CD4-positive, alpha-beta memory T cell (primary cell): ENCODE measurements around the gene CES5A. TPM values are rescaled to one million over a fixed set of nuclear protein-coding genes. Genes with fewer than 3 reads are reported as not detected.
"Not testable (repeated sequence)": the region's sequence is repeated elsewhere in the genome, so short reads cannot be mapped to it uniquely, and the experiment has no call there.

Experiments
- CTCF ChIA-PET: fragments of 350-600 bp; sonication (Branson Sonifier 250); formaldehyde crosslinking; loops from one replicate; lab custom pipeline; 2021; ENCODE audit warnings: inconsistent platforms; ENCODE audit not compliant: partially characterized antibody; lab: Charles Lee
- POLR2A ChIA-PET: fragments of 350-600 bp; sonication (Branson Sonifier 250); formaldehyde crosslinking; loops from one replicate; lab custom pipeline; 2021; ENCODE audit not compliant: partially characterized antibody; lab: Charles Lee
- DNase-seq, 5 donors: peaks; one replicate each; pipeline versions ENCODE4 v3.0.0 to v3.0.0-alpha.2; 2020 to 2022; ENCODE audit warnings: mixed read lengths in 1 of 5
- H3K27ac ChIP-seq: one replicate; pipeline ENCODE4 v1.7.0; 2013; ENCODE audit warnings: low read depth, low read length
- H3K27me3 ChIP-seq: 2 replicates; pipeline ENCODE4 v1.7.0; 2013; ENCODE audit warnings: mild to moderate bottlenecking, low read length, moderate library complexity; ENCODE audit not compliant: insufficient read depth
- H3K36me3 ChIP-seq: 2 replicates; pipeline ENCODE4 v1.7.0; 2013; ENCODE audit warnings: mild to moderate bottlenecking, low read length, moderate library complexity; ENCODE audit not compliant: insufficient read depth
- H3K4me1 ChIP-seq: 2 replicates; pipeline ENCODE4 v1.7.0; 2013; ENCODE audit warnings: mild to moderate bottlenecking, low read length, moderate library complexity; ENCODE audit not compliant: insufficient read depth
- H3K4me3 ChIP-seq, 2 donors: one replicate each; pipeline ENCODE4 v1.7.0; 2013; ENCODE audit warnings: low read length in 2 of 2, mild to moderate bottlenecking in 1 of 2
- H3K9me3 ChIP-seq, 2 donors: one replicate each; pipeline ENCODE4 v1.7.0; 2013; ENCODE audit warnings: low read length in 2 of 2, control low read depth in 1 of 2; ENCODE audit not compliant: control insufficient read depth in 1 of 2
- H3K27ac Mint-ChIP-seq, 7 donors: one replicate each; pipeline ENCODE4 v1.8.0; 2020 to 2021; ENCODE audit warnings: mixed read lengths in 7 of 7, mild to moderate bottlenecking in 6 of 7, inconsistent platforms in 3 of 7, moderate library complexity in 3 of 7
- H3K27me3 Mint-ChIP-seq, 2 donors: one replicate each; pipeline ENCODE4 v1.8.0; 2020 to 2021; ENCODE audit warnings: mixed read lengths in 2 of 2
- H3K36me3 Mint-ChIP-seq, 2 donors: one replicate each; pipeline ENCODE4 v1.8.0; 2020 to 2021; ENCODE audit warnings: mixed read lengths in 2 of 2, inconsistent platforms in 1 of 2, mild to moderate bottlenecking in 1 of 2
- H3K4me1 Mint-ChIP-seq, 4 donors: one replicate each; pipeline ENCODE4 v1.8.0; 2020 to 2021; ENCODE audit warnings: mixed read lengths in 4 of 4, mild to moderate bottlenecking in 1 of 4
- H3K4me3 Mint-ChIP-seq, 8 donors: one replicate each; pipeline ENCODE4 v1.8.0; 2020 to 2021; ENCODE audit warnings: mixed read lengths in 8 of 8, mild to moderate bottlenecking in 7 of 8, moderate library complexity in 6 of 8, inconsistent platforms in 3 of 8
- H3K9me3 Mint-ChIP-seq, 8 donors: one replicate each; pipeline ENCODE4 v1.8.0; 2020 to 2021; ENCODE audit warnings: mixed read lengths in 8 of 8, mild to moderate bottlenecking in 5 of 8, inconsistent platforms in 3 of 8, moderate library complexity in 1 of 8
- intact Hi-C: fragments of 100-400 bp; cut with micrococcal nuclease; formaldehyde crosslinking; loops from one replicate; pipeline ENCODE4 v1.15.1; 2023
- polyA plus RNA-seq, 2 donors: library from polyadenylated mRNA; unstranded; fragments of 300-500 nt; fragmentation: Illumina TruSeq; gene quantifications; one replicate each; pipeline ENCODE4 v1.2.3, GENCODE V29; 2021
- total RNA-seq, 2 experiments: library from RNA; stranded (reverse); gene quantifications; one replicate each; pipeline ENCODE4 v1.2.3, GENCODE V29; 2021

CES5A gene
- total and polyA plus RNA-seq, 4 experiments from 2014 or later: not detected

DNA sequence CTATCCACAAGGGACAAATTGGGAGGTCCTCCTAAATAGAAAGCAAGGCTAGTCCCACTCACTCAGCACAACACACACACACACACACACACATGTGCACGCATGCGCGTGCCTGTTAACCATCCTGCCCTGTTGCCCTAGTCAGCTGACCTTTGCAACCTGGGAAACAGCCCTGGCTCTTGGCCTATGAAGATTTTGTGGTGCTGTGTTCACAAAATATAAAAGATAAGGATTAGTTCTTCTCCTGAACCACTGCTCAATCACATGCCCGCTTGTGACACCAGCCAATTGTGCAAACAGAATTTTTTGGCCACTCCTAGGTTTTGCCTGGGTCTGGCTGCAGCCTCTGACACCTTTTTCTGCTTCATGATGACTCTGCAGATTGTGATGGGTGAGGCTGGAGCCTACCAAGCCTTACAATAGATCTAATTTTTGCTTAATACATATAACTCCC lies 39.0 kb downstream of the CES5A start:
- H3K36me3 ChIP-seq: no peaks in the 10 kb centered on the region
- no peaks in the 10 kb centered on the region for H3K27me3 ChIP-seq
- Mint-ChIP-seq H3K27ac (no peak overlapping the region), H3K36me3 (no peaks in the 10 kb centered on the region), H3K9me3 (no peaks in the 10 kb centered on the region), H3K4me3 (no peak overlapping the region), H3K27me3 (peaks cover 0 to 3% of the 10 kb centered on the region in 2 donors), H3K4me1 (peaks cover 0 to 4% (median 3%) of the 10 kb centered on the region in 4 donors)
- H3K27ac ChIP-seq: no peak overlapping the region
- H3K4me1 ChIP-seq: no peaks in the 10 kb centered on the region
- DNase-seq: no peak
- ChIA-PET POLR2A (no interaction called here), CTCF (no interaction called here)
- H3K9me3 ChIP-seq: no peaks in the 10 kb centered on the region
- intact Hi-C loops: no loop called here
- no peak overlapping the region for H3K4me3 ChIP-seq

DNA sequence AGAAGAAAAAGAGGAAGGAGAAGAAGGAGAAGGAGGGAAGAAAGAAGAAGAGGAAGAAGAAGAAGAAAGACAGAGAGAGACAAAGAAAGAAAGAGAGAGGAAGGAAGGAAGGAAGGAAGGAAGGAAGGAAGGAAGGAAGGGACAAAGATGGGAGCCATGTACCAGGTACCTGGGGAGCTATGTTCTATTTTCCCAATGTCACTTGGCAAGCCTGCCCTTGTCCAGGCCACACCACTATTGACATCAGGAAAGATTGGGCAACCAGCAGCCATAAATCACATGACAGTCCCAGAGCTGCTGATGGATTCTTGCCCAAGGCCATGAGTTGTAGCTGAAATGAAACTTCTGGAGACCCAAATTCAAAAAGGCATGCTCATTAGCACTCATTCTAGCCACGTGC lies 39.6 kb downstream of the CES5A start:
- no peaks in the 10 kb centered on the region for H3K4me1 ChIP-seq
- H3K27ac Mint-ChIP-seq: no peak overlapping the region

DNA sequence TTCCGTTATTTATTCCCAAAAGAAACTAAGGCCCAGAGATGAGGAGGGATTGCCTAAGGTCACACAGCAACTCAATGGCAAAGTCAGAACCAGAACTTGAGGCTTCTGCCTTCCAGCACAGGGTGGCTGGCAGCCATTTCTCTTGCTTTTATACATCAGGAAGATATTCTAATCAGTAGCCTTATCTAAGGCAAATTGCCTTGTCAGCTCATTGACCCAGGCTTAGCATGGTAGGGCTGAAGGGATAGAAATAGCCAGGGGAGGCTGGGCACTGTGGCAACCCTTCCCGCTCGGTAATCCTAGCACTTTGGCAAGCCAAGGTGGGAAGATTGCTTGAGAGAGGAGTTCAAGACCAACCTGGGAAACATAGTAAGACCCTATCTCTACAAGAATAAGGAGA lies 40.0 kb downstream of the CES5A start:
- H3K4me3 ChIP-seq, H3K9me3 Mint-ChIP-seq, H3K27ac ChIP-seq, POLR2A ChIA-PET, H3K36me3 Mint-ChIP-seq, H3K36me3 ChIP-seq, CTCF ChIA-PET, H3K4me1 ChIP-seq, H3K27ac Mint-ChIP-seq, H3K4me3 Mint-ChIP-seq, H3K27me3 ChIP-seq, DNase-seq, H3K9me3 ChIP-seq, H3K4me1 Mint-ChIP-seq, intact Hi-C loops, H3K27me3 Mint-ChIP-seq: not testable (repeated sequence)

More for the DNA sequence above, 39.6 kb downstream of the CES5A start:
- no peaks in the 10 kb centered on the region for H3K9me3 ChIP-seq
- ChIA-PET CTCF (no interaction called here), POLR2A (no interaction called here)
- no peaks in the 10 kb centered on the region for H3K36me3 Mint-ChIP-seq
- no peak overlapping the region for H3K4me3 ChIP-seq
- H3K4me1 Mint-ChIP-seq: peaks cover 0 to 4% (median 3%) of the 10 kb centered on the region in 4 donors
- H3K27me3 ChIP-seq: no peaks in the 10 kb centered on the region
- peaks cover under 1 to 7% of the 10 kb centered on the region in 2 donors for H3K27me3 Mint-ChIP-seq
- no peaks in the 10 kb centered on the region for H3K9me3 Mint-ChIP-seq
- no peak overlapping the region for H3K27ac ChIP-seq
- DNase-seq: no peak
- intact Hi-C loops: no loop called here
- H3K4me3 Mint-ChIP-seq: no peak overlapping the region
- no peaks in the 10 kb centered on the region for H3K36me3 ChIP-seq

DNA sequence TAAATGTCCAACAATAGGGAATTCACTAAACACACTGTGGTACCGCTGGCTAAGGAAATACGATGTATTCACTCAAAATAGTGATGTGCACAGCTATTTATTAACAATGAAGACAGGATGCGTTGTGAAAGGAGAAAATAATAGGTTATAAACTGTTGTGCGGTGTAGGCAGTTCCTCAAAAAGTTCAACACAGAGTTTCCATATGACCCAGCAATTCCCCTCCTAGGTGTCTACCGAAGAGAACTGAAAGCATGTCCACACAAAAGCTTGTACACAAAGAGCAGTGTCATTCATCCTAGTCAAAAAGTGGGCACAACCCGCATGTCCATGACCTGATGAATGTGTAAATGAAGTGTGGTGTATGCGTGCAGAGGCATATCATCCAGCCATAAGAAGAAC lies 41.1 kb downstream of the CES5A start:
- no peak overlapping the region for H3K27ac Mint-ChIP-seq

DNA sequence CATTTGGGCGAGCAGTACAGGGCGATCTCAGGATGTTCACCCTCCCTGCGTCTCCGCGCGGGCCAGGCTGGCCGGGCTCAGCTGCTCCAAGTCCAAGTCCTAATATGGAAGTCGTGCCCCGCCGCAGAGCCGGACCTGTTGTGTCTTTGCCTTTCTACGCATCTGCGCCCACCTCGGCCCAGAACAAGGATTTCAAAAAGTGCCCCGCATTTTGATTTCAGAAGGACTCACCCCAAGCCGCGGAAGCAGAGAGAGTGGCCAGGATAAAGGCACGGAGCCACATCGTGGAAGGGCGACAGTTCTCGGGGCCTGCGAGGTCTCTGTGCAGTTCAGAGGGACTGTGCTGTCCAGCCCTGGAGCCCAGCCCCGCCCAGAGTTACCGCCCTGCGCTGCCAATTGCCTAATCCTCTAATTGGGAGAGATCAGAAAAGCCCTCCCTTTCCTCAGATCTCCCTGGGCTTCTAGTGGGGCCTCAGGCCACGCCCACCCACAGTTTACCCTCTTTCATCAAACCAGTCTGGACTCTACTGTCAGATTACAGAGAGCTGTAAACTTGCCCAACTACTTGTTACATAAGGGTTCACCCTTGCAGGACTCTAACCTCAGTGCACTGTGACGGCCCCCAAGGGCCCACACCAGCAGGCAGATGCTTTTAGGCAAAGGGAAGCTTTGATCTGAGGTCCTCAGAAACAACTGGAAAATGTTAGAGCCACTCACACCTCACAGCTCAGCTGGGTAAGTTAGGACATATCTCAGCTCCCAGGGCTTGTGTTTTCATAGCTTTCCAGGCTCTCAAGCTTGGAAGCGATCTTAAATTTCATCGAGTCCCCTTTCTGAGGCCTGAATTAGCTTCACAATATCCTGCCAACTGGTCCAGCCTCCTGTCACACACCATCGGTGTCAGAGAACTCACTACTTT lies 42.1 kb downstream of the CES5A start, which contains the start of gene CES1:
TSS of gene CES1 (minus strand) at position 324 of the 919 bp plus-strand sequence. CDS start at position 283, 41 bp downstream.
- DNase-seq: no peak
- POLR2A ChIA-PET: no interaction called here
- no peaks in the 10 kb centered on the region for H3K36me3 ChIP-seq
- no peak within 1 kb of the TSS for H3K4me3 ChIP-seq
- H3K27me3 Mint-ChIP-seq: peaks cover 2 to 11% of the 10 kb centered on the region in 2 donors
- no peak within 1 kb of the TSS for H3K4me3 Mint-ChIP-seq
- no peaks in the 10 kb centered on the region for H3K36me3 Mint-ChIP-seq
- H3K27ac ChIP-seq: no peak within 1 kb of the TSS
- intact Hi-C loops: no loop called here
- H3K9me3 ChIP-seq: no peaks in the 10 kb centered on the region
- H3K4me1 ChIP-seq: no peaks in the 10 kb centered on the region
- no peaks in the 10 kb centered on the region for H3K9me3 Mint-ChIP-seq
- no peaks in the 10 kb centered on the region for H3K27me3 ChIP-seq
- CTCF ChIA-PET: interaction anchor here (1.6 kb wide), 1 partner anchor 9 kb away, joined by 6 read pairs; no protein-coding TSS in a partner anchor
- H3K4me1 Mint-ChIP-seq: no peaks in the 10 kb centered on the region
- no peak within 1 kb of the TSS for H3K27ac Mint-ChIP-seq

More for the DNA sequence above, 41.1 kb downstream of the CES5A start:
- H3K4me3 ChIP-seq: no peak overlapping the region
- H3K9me3 Mint-ChIP-seq: no peaks in the 10 kb centered on the region
- no peaks in the 10 kb centered on the region for H3K36me3 Mint-ChIP-seq
- H3K36me3 ChIP-seq: no peaks in the 10 kb centered on the region
- H3K4me1 ChIP-seq: no peaks in the 10 kb centered on the region
- H3K27me3 ChIP-seq: no peaks in the 10 kb centered on the region
- intact Hi-C loops: no loop called here
- H3K4me3 Mint-ChIP-seq: no peak overlapping the region
- ChIA-PET POLR2A (no interaction called here), CTCF (interaction anchor here (1.6 kb wide), 1 partner anchor 8 kb away, joined by 6 read pairs; no protein-coding TSS in a partner anchor)
- no peak overlapping the region for H3K27ac ChIP-seq
- no peak for DNase-seq
- no peaks in the 10 kb centered on the region for H3K4me1 Mint-ChIP-seq
- H3K9me3 ChIP-seq: no peaks in the 10 kb centered on the region
- peaks cover 2 to 9% of the 10 kb centered on the region in 2 donors for H3K27me3 Mint-ChIP-seq

DNA sequence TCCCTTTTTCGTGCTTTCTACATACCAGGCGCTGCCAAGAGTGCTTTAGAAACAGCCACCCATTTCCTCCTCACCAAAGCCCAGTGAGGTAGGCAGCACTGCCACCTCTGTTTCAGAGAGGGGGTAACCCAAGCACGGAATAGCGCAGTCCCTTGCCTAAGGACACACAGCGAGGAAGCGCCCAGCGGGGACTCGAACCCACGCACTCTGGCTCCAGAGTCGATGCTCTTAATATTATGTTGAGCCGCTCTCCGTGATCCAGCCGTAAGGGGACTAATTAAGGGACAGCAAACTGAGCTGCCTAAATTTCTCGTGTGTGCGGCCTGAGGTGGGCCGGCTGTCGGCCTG lies 42.8 kb downstream of the CES5A start:
- no peaks in the 10 kb centered on the region for H3K4me1 Mint-ChIP-seq
- CTCF ChIA-PET: no interaction called here

DNA sequence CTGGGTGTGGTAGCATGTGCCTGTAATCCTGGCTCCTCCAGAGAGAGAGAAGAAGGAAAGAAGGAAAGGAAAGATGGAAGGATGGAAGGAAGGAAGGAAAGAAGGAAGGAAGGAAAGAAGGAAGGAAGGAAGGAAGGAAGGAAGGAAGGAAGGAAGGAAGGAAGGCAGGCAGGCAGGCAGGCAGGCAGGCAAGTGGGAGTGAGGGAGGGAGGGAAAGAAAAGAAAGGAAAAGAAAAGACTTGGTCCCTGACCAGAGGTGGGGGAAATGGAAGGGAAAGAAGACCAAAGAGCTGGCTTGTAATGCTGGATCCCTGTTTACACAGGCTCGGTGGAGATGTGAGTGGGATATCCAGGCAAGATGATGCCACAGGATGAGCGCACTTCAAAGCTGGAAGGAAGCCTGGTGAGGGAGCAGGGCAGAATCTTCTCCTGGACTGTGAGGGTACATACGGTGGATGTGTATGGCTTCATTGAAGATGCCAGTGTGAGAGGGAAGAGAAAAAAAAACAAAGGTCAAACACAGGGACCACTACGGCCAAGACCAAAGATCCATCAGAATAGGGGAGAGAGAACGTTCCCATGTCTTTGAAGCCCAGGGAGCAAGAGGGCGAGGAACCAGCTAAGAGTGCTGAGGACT lies 44.4 kb downstream of the CES5A start:
- DNase-seq: no peak
- Mint-ChIP-seq H3K27ac (peak overlapping the region in 3 of 7 donors; percentile 15 to 70 (median 30)), H3K9me3 (no peaks in the 10 kb centered on the region), H3K4me1 (no peaks in the 10 kb centered on the region), H3K36me3 (no peaks in the 10 kb centered on the region), H3K4me3 (no peak overlapping the region), H3K27me3 (peaks cover 2 to 14% of the 10 kb centered on the region in 2 donors)
- intact Hi-C loops: no loop called here
- Histone ChIP-seq H3K36me3 (no peaks in the 10 kb centered on the region), H3K27ac (no peak overlapping the region), H3K4me1 (no peaks in the 10 kb centered on the region), H3K4me3 (no peak overlapping the region), H3K27me3 (no peaks in the 10 kb centered on the region), H3K9me3 (no peaks in the 10 kb centered on the region)
- CTCF ChIA-PET: interaction anchor here (1.0 kb wide), 1 partner anchor 9 kb away, joined by 3 read pairs; no protein-coding TSS in a partner anchor
- POLR2A ChIA-PET: no interaction called here

More for the DNA sequence above, 42.8 kb downstream of the CES5A start:
- H3K27ac Mint-ChIP-seq: no peak overlapping the region
- no peaks in the 10 kb centered on the region for H3K4me1 ChIP-seq
- H3K27ac ChIP-seq: no peak overlapping the region
- no peaks in the 10 kb centered on the region for H3K27me3 ChIP-seq
- H3K9me3 Mint-ChIP-seq: no peaks in the 10 kb centered on the region
- no peak overlapping the region for H3K4me3 ChIP-seq
- H3K4me3 Mint-ChIP-seq: no peak overlapping the region
- no peak for DNase-seq
- POLR2A ChIA-PET: no interaction called here
- no peaks in the 10 kb centered on the region for H3K9me3 ChIP-seq
- H3K36me3 ChIP-seq: no peaks in the 10 kb centered on the region
- intact Hi-C loops: no loop called here
- H3K27me3 Mint-ChIP-seq: peaks cover 2 to 11% of the 10 kb centered on the region in 2 donors
- no peaks in the 10 kb centered on the region for H3K36me3 Mint-ChIP-seq
